Karpas-422 (cell line): ENCODE measurements around the gene C1orf232. TPM values are rescaled to one million over a fixed set of nuclear protein-coding genes. Genes with fewer than 3 reads are reported as not detected.

Experiments used
- DNase-seq: peaks from one replicate; pipeline ENCODE4 v3.0.0-alpha.2; 2015
- H2AFZ ChIP-seq: fragments of 200-600 bp; sonication (generic); 2 replicates; pipeline ENCODE4 v1.6.1; 2014; ENCODE audit warnings: antibody characterized with exemption, low read length, mixed read lengths
- H3K27ac ChIP-seq: fragments of 200-600 bp; sonication (generic); 2 replicates; pipeline ENCODE4 v1.5.1; 2014; ENCODE audit warnings: mild to moderate bottlenecking, low read length, moderate library complexity
- H3K27me3 ChIP-seq: fragments of 200-600 bp; sonication (generic); 2 replicates; pipeline ENCODE4 v1.6.1; 2014; ENCODE audit warnings: low read length, mixed read lengths
- H3K36me3 ChIP-seq: fragments of 200-600 bp; sonication (generic); 2 replicates; pipeline ENCODE4 v1.6.1; 2014; ENCODE audit warnings: low read length, mixed read lengths; ENCODE audit not compliant: insufficient read depth
- H3K4me1 ChIP-seq: fragments of 200-600 bp; sonication (generic); 2 replicates; pipeline ENCODE4 v1.6.1; 2014; ENCODE audit warnings: mild to moderate bottlenecking, low read length, mixed read lengths
- H3K4me2 ChIP-seq: fragments of 200-600 bp; sonication (generic); 2 replicates; pipeline ENCODE4 v1.6.1; 2014; ENCODE audit warnings: low read length, low read depth, mild to moderate bottlenecking; ENCODE audit not compliant: poor library complexity, severe bottlenecking
- H3K4me3 ChIP-seq: fragments of 200-600 bp; sonication (generic); 2 replicates; pipeline ENCODE4 v1.5.1; 2014; ENCODE audit warnings: mild to moderate bottlenecking, antibody characterized with exemption, low read length, mixed read lengths
- H3K79me2 ChIP-seq: fragments of 200-600 bp; sonication (generic); 2 replicates; pipeline ENCODE4 v1.6.1; 2014; ENCODE audit warnings: mild to moderate bottlenecking, low read length, mixed read lengths
- H3K9ac ChIP-seq: fragments of 200-600 bp; sonication (generic); 2 replicates; pipeline ENCODE4 v1.6.0; 2014; ENCODE audit warnings: low read length
- H3K9me2 ChIP-seq: fragments of 200-600 bp; sonication (generic), shearing (Covaris generic); replicated peaks from 2 replicates; pipeline ENCODE4 v1.6.0; 2014; ENCODE audit warnings: mild to moderate bottlenecking, low read length, moderate library complexity; ENCODE audit not compliant: insufficient read depth
- H3K9me3 ChIP-seq: fragments of 300-700, 200-600 bp; sonication (generic); 2 replicates; pipeline ENCODE4 v1.6.1; 2014; ENCODE audit warnings: low read length, mixed read lengths
- H4K20me1 ChIP-seq: fragments of 200-600 bp; sonication (generic); 2 replicates; pipeline ENCODE4 v1.6.1; 2014; ENCODE audit warnings: mild to moderate bottlenecking, antibody characterized with exemption, low read length, low read depth; ENCODE audit not compliant: insufficient read depth
- total RNA-seq: library from RNA; depleted of rRNA; stranded (reverse); fragments of >200 nt; shearing (Covaris generic); gene quantifications from 2 replicates; pipeline ENCODE4 v1.2.3, GENCODE V29; 2014; ENCODE audit warnings: low replicate concordance

The C1orf232 gene
- total RNA-seq, 1 experiment from 2014 or later = not detected

DNA sequence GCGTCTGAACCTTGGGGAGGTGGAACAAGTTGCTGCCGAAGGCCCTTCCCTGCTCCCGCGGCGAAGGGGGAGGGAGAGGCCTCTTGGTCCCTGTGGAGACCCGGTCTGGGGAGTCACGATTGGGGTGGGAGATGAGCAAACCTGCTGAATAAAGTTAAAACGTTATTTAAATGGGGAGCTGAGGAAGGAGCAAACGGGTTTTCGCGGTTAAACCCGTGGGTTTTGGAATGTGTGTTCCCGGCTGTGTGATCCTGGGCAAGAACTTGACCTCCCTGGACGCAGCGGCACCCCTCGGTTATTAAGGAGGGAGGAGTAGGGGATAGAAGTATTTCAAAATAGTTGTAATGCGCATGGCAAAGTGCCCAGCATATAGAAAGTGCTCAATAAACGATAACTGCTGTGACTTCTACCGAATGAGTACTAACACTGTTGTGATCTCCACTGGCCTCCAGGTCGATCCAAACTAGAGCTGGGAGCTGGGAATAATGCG, 6.5 kb downstream of the C1orf232 start:
- Histone ChIP-seq H3K9me3 (no peaks in the 10 kb centered on the region), H3K27me3 (no peaks in the 10 kb centered on the region), H3K4me3 (no peak overlapping the region), H3K36me3 (no peaks in the 10 kb centered on the region), H3K4me1 (no peaks in the 10 kb centered on the region), H3K9ac (no peak overlapping the region), H2AFZ (no peak overlapping the region), H3K79me2 (no peaks in the 10 kb centered on the region), H3K9me2 (no peaks in the 10 kb centered on the region), H4K20me1 (no peaks in the 10 kb centered on the region), H3K27ac (no peak overlapping the region), H3K4me2 (no peak overlapping the region)
- no peak for DNase-seq

DNA sequence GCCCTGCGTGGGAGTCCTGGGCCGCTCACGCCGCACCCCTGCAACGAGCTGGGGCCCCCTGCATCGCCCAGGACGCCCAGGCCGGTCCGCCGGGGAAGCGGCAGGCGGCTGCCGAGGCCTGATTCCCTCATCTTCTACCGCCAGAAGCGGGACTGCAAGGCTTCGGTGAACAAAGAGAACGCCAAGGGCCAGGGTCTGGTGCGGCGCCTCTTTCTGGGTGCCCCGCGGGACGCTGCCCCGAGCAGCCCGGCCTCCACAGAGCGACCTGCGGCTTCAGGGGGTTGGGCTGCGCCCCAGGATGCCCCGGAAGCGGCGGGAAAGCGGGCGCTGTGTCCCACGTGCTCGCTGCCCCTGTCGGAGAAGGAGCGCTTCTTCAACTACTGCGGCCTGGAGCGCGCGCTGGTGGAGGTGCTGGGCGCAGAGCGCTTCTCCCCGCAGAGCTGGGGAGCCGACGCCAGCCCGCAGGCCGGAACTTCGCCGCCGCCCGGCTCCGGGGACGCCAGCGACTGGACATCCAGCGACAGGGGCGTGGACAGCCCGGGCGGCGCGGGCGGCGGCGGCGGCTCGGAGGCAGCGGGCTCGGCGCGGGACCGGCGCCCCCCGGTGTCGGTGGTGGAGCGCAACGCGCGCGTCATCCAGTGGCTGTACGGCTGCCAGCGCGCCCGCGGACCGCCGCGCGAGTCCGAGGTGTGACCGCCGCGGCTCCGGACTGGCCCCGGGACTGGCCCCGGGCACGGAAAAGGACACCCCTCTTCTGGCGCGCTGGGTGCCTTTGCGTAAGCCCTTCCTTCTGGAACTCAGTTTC, 7.1 kb downstream of the C1orf232 start:
- Histone ChIP-seq H3K4me3 (no peak overlapping the region), H3K9ac (no peak overlapping the region), H3K4me2 (no peak overlapping the region)

DNA sequence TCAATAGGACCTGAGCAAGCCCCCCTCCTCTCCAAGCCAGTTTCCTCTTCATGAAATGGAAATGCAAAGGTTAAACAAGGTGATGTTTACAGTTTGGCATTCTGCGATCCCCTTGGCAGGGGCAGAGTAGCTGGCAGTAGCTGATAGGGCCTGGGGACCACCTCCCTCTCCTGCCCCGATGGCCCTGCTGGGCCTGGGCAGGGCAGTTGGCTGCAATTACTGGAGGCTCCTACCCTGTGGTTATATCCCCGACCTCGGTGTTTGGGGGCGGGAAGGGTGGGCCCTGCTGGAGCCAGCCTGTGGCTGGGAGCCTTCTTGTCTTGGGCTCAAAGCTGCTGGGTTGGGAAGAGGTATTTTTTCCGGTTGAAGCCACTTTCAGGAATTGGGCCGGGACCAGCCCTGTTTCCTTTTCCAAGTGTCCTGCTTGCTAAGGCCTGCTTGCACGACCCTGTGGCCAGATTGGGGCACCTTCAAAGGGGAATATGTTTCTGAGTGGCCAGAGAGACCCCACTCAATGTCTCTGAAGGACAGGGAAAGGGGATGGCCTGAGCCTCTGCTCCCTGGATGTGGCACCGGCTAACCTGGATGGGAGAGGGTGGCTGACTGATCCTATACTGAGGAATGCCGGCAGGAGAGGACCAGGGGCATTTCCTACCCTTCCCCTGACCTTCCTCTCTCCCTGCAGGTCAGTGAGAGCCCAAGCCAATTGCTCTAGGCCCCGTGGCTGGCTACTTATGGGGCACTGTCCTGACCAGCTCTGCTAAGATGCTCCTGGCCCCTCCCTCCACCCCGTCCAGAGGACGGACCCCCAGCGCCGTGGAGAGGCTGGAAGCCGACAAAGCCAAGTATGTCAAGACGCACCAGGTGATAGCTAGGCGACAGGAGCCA, 8.0 kb downstream of the C1orf232 start:
- Histone ChIP-seq H3K36me3 (no peaks in the 10 kb centered on the region), H3K4me2 (no peak overlapping the region), H3K9ac (no peak overlapping the region), H3K9me3 (no peaks in the 10 kb centered on the region), H4K20me1 (no peaks in the 10 kb centered on the region), H3K27ac (no peak overlapping the region), H2AFZ (no peak overlapping the region), H3K4me1 (no peaks in the 10 kb centered on the region), H3K79me2 (no peaks in the 10 kb centered on the region), H3K4me3 (no peak overlapping the region), H3K27me3 (no peaks in the 10 kb centered on the region), H3K9me2 (no peaks in the 10 kb centered on the region)
- DNase-seq = no peak

More for the DNA sequence above, 7.1 kb downstream of the C1orf232 start:
- no peaks in the 10 kb centered on the region for H4K20me1 ChIP-seq
- H3K4me1 ChIP-seq = no peaks in the 10 kb centered on the region
- no peaks in the 10 kb centered on the region for H3K27me3 ChIP-seq
- H2AFZ ChIP-seq = no peak overlapping the region
- H3K9me3 ChIP-seq = no peaks in the 10 kb centered on the region
- no peaks in the 10 kb centered on the region for H3K9me2 ChIP-seq
- H3K36me3 ChIP-seq = no peaks in the 10 kb centered on the region
- no peaks in the 10 kb centered on the region for H3K79me2 ChIP-seq
- H3K27ac ChIP-seq = no peak overlapping the region
- DNase-seq = no peak

DNA sequence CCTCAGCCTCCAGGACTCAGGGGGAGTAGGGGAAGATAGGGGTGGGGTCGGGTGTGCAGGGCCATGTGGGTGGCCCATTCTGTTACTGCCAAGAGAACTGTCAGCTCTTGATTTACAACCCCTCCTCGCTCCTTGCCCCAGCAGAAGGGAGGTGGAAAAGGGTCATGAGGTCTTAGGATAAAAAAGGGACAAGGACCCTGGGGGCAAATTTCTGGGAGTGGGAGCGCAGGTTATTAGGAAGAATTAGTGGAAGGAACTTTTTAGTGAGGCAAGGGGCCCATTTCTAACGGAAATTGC, 9.1 kb downstream of the C1orf232 start:
- Histone ChIP-seq H2AFZ (no peak overlapping the region), H3K4me3 (no peak overlapping the region), H3K79me2 (no peaks in the 10 kb centered on the region), H3K4me1 (no peaks in the 10 kb centered on the region), H3K9me3 (no peaks in the 10 kb centered on the region), H3K27me3 (no peaks in the 10 kb centered on the region), H3K27ac (no peak overlapping the region), H4K20me1 (no peaks in the 10 kb centered on the region), H3K9ac (no peak overlapping the region), H3K36me3 (no peaks in the 10 kb centered on the region), H3K4me2 (no peak overlapping the region), H3K9me2 (no peaks in the 10 kb centered on the region)
- DNase-seq = no peak

DNA sequence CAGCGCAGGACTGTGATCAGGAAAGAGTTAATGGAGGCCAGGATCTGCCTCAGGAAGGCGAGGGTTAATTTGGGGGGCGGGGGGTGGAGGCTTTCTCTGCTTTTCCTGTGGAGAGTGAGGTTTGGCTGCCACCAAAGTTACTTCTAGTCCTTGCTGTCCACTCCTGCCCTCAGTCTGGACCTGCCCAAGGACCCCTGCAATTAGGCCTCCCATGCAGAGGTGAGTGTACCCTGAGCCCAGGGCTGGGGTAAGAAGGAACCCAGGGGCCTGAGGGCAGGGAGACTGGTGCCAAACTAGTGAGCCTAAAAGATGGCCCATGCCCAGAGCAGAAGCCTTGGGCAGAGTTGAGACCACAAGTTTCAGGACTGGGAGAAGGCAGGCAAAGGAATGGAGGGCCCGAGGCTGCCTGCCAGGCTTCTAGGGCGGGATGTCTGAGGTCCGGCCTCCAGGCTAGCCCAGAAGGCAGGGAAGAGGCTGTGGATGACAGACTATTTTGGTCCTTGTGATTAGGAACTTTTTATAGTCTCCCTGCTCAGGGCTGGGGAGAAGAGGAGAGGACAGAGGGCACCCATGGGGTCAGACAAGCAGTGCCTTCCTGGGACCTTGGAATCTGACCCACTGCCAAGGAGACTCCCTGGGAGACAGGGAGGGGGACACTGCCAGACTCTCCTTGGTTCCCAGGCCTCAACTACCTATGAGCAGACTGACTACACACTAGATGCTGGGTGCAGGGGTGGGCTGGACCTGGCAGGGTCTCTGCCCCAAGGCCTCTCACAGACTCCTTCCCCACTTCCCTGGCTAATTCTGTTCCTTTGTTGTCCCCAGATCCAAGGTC, 9.6 kb downstream of the C1orf232 start, which contains the start of gene FAM110D:
TSS of gene FAM110D (plus strand) at position 172 of the 835 bp plus-strand sequence. CDS start 2,213 bp downstream, outside the sequence.
- no peak for DNase-seq
- H3K4me2 ChIP-seq = no peak within 1 kb of the TSS

DNA sequence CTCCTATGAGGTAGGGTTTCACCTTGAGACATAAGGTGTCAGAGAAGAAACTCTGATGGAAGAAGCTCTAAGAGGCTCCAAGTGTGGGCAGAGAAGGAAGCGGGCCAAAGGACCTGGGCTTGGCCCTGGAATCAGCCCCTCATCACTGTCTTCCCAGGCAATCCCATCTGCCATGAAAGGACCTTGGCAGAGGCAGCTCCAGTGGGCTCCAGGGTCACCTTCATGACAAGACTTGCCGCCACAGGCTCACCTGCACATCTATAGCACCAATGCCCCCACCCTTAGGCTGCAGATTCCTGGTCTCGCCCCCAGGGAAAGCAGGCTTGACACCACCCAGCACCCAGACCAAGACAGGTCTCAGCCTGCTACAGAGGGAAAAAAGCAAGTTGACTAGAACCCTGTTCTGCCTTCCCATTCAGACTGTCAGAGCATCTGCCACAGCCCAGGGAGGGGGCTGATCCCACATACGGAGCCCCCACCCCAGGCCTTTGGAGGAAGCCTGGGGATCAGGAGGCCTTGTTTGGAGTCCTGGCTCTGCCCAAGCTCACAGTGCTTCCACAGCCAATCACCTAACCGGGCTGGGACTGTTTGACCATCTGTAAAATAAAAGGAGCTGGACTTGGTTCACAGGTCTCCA, 10.4 kb downstream of the C1orf232 start:
- H3K9ac ChIP-seq = no peak overlapping the region
- H3K4me3 ChIP-seq = no peak overlapping the region
- H3K27me3 ChIP-seq = no peaks in the 10 kb centered on the region
- no peak for DNase-seq
- H3K4me1 ChIP-seq = no peaks in the 10 kb centered on the region
- H3K27ac ChIP-seq = no peak overlapping the region
- H3K9me3 ChIP-seq = no peaks in the 10 kb centered on the region
- H3K36me3 ChIP-seq = no peaks in the 10 kb centered on the region
- no peak overlapping the region for H2AFZ ChIP-seq
- H3K79me2 ChIP-seq = no peaks in the 10 kb centered on the region
- no peaks in the 10 kb centered on the region for H3K9me2 ChIP-seq
- no peaks in the 10 kb centered on the region for H4K20me1 ChIP-seq
- H3K4me2 ChIP-seq = no peak overlapping the region

More for the DNA sequence above, 9.6 kb downstream of the C1orf232 start, which contains the start of gene FAM110D:
- Histone ChIP-seq H3K27me3 (no peaks in the 10 kb centered on the region), H3K27ac (no peak within 1 kb of the TSS), H3K36me3 (no peaks in the 10 kb centered on the region), H3K4me3 (no peak within 1 kb of the TSS), H3K9me2 (no peaks in the 10 kb centered on the region), H3K79me2 (no peaks in the 10 kb centered on the region), H2AFZ (no peak within 1 kb of the TSS), H4K20me1 (no peaks in the 10 kb centered on the region), H3K9me3 (no peaks in the 10 kb centered on the region), H3K9ac (no peak within 1 kb of the TSS), H3K4me1 (no peaks in the 10 kb centered on the region)

- Histone ChIP-seq H3K27ac (no peak overlapping the region), H4K20me1 (no peaks in the 10 kb centered on the region), H3K4me1 (no peaks in the 10 kb centered on the region), H3K9me3 (no peaks in the 10 kb centered on the region), H3K79me2 (no peaks in the 10 kb centered on the region), H3K36me3 (no peaks in the 10 kb centered on the region), H3K4me2 (no peak overlapping the region), H3K4me3 (no peak overlapping the region), H3K9me2 (no peaks in the 10 kb centered on the region), H2AFZ (no peak overlapping the region), H3K9ac (no peak overlapping the region), H3K27me3 (no peaks in the 10 kb centered on the region)
- DNase-seq = peak; percentile 48
Measured at GRCh38 chr1:26156285-26157038, 12.3 kb downstream of the C1orf232 start.
